NCI-H2227 treated with DMSO at 0.1 percent for 48 hours (cell line): ENCODE results near the gene MTOR.

Source experiments
- DNase-seq: peaks from one replicate; lab custom pipeline; 2025; lab: John Stamatoyannopoulos, UW

Gene MTOR

DNA sequence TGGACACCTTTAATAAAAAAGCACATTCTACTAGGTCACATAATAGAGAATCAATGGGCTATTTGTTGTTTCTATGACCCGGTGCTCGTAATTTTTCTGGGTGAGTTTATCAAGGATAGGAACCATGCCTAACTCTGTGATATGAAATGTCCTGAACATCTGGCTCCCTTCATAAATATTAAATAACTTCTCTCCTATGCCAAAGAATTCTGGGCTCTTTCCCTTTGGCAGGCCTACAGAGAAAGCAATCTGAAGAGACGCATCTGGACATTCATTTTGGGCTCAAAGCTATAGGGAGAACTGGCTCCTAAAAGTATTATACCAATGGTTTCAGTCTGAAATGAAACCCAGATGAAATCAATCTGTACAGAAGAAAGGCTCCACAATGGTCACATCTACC lies 112.0 kb downstream of the MTOR start:
- no peak for DNase-seq

DNA sequence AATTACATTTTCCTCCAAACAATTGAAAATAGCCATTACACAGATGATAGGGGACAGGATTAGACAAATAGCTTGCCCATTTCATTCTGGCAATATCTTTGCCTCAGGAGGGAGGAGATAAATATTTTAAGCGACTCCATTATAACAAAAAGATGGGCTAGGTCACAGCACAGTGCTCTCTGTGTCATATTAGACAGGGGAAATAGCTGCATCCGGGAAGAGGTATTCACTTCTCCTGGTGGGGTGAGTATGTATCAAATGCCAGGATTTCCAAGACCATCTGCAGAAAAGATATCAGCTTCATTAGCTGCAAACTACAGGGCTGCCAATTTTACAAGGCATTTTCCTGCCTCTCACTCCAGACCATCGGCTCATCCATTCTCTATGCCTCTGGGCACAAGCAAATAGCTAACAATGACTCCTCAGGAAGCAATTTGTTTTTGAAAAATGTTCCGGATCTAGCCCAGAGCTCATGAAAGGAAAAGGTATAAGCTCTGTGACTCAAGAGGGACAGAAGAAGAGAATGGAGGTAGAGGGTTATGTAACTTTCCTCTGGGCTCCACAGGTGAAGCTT lies 115.1 kb downstream of the MTOR start:
- peak; percentile 7 for DNase-seq

DNA sequence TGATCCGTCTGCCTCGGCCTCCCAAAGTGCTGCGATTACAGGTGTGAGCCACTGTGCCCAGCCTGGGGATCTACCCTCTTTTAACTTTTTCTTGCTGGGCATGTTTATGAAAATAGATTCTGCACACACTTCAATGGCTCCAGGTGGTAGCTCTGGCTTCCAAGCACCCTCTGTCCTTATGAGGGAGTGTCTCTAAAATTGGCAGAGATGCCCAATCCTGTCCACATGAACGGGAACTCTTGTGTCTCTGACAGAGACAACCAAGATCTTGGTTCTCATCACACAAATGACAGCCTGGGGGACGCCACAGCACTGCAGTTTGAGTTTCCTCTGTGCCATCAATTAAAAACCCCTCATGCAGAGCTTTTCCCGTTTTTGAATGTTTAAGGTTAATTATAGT lies 116.6 kb downstream of the MTOR start:
- DNase-seq = no peak

DNA sequence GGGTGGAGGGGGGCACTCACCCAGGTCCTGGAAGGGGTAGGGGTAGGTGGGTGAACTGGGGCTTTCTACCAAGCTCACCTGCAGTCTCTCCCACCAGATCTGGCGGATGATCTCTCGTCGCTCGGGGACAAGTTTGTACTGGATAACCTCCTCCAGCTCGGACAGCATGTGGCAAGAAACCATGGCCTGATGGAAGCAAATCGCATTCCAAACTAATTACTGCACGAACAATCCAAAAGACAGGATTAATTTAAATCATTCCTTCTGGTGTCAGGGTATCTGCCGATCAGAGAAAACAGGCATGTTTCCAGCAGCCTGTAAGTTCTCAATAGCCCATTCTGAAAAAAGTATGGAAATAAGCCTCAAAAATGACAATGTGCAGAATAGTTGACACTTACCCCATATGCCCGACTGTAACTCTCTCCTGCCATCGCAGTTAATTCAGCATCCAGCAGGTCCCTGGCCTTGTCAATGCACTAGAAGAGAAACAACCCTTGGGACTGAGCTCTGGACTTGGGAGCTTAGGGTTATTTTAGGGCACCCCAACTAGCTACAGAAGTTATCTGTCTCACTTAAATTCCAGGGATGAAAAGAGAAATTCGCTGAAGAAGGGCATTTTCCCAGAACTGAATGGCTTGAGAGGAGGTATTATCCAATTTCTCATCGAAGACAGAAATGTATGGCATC lies 117.6 kb downstream of the MTOR start:
- no peak for DNase-seq

DNA sequence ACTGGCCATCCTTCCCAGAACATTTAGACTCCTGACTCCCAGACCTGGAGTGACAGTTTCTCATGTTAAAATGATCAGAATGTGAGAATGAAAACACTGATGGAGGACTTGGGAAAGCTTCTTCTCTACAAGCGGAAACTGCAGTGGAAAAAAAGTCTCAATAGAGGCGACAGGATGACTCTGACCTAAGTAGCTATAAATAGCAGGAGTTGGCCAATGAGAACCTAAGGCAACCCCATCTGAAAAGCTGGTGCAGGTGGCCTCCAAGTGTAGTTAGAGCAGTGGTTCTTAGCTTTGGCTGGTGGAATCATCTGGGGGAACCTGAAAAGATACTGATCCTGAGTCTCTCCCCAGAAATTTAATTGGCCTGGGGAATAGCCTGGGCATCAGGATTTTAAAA lies 118.4 kb downstream of the MTOR start:
- no peak for DNase-seq

DNA sequence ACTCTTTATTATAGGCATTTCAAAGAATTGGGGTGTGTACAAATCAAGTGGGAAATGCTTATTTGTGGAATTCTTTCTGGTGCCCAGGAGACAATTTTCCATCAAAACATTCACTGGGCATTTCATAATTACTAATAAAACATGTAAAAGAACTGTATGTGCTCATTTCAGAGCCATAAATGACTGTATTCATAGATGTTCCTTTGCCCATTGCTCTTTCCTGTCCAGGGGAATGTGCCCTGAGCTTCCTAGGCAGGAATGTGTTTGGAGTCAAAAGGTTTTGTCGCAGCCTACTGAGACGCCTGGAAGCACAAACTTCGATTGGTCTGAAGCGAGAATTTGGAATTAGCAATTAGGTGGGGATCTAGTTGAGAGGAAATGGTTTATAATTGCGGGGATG lies 119.0 kb downstream of the MTOR start:
- DNase-seq = no peak

DNA sequence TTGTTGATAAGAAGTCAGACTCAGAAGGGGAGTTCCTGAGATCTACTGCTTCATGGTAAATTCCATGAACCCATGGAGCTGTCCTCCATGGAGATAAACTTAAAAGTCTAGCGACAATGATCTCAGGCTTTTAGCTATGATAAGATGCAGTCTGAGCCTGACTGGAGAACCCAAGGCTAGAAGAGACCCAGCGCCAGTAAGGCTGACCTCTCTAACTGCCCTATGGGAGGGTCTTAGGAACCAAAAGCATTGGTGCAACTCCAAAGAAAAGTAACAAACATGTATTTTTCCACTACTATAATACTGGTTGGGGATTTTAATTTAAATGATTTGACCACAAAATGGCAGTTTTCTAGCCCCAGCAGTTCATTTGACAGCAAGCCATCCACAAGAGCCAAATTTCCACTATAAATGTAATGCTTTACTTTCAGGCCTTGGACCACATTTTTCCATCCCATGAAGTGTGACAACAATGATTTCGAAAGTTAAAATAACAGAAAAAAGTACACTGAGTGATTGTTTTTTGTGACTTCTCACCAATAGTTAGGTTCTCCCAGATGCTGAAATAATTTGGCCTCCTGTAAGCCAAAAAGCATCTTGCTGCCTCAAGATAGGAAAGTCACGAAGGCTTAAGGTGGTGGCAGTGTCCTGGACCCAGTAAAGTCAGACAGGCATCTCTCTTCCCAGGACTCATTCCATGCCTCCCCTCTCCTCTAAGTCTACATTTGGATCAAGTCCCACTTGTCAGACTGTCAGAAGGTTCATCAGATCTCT lies 119.5 kb downstream of the MTOR start:
- no peak for DNase-seq

DNA sequence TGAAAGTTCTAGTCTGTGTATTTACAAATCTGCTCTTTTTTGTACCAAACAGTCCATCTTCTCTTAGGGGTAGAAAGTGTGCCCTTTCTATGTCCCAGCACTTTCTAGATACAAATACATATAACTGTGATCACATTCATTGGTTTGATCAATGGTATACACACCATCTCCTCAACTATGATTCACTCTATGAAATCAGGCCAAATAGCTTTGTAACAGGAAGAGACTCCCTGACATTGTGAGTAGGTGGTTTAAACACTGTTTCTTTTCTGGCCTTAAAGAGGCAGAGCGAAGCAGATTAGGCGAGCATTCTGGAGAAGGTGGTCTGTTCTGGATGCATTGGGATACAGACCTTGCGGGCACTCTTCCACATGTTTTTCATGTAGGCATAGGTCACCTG lies 123.4 kb downstream of the MTOR start:
- no peak for DNase-seq

DNA sequence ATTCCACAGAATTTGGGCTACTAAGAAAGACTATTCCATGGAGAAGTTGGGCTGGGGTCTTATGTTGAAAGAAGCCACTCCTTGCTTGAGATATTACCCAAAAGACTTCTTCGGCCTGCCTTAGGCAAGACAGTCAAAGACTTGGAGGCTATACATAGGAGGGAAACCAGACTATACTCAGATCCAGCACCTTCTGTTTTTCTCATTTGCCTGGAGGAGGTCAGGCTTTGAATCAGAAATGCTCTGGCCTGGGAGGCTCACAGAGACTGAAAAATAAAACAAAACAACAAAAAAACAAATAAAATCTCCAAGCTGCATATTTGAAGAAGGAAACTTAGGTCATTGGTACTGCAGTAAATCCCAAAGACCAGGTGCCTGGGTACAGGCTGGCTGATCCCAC lies 124.3 kb downstream of the MTOR start:
- DNase-seq = no peak

DNA sequence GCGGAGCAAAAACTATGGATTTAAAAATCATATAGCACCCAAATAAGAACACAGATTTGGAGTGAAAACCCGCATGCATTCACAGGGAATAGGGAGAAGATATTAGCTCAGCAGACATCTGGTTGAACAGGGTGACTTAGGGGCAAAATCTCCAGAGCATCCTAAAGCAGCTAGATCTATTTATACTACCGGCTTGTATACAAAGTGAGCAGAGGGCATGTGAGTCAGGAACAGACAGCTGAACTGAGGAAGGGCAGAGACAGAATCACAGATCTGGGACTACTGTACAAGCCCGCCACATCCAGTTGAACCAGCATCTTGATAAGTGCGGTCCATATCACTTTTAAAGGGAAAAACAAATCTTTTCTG lies 127.5 kb downstream of the MTOR start:
- DNase-seq = no peak

DNA sequence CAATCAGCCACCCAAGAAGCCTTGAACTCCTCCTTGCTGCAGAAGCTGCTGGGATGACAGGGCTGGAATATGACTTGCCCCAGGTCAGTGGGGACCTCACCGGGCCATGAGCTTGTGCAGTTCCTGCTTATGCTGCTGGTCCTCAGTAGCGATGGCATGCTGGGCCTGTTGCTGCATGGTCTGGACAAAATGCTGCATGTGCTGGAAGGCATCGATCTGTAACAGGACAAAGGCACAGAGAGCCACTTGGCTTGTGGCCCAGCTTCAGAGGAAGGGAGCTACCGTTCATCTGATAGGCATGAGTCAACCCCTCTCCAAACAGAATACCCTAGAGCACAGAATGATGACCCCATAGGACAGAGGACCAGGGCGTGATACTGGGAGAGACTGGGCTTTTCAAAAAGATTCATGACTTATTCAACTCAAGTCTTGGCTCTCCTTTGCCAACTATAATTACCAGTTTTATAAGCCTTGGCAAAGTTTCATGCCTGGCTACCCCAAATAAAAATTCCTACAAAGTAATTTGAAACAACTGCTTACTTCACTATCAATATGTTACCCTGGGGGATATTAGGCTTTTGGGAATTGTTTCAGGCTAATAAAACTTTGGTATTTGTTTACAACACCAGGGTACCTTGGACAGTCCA lies 128.0 kb downstream of the MTOR start:
- no peak for DNase-seq

DNA sequence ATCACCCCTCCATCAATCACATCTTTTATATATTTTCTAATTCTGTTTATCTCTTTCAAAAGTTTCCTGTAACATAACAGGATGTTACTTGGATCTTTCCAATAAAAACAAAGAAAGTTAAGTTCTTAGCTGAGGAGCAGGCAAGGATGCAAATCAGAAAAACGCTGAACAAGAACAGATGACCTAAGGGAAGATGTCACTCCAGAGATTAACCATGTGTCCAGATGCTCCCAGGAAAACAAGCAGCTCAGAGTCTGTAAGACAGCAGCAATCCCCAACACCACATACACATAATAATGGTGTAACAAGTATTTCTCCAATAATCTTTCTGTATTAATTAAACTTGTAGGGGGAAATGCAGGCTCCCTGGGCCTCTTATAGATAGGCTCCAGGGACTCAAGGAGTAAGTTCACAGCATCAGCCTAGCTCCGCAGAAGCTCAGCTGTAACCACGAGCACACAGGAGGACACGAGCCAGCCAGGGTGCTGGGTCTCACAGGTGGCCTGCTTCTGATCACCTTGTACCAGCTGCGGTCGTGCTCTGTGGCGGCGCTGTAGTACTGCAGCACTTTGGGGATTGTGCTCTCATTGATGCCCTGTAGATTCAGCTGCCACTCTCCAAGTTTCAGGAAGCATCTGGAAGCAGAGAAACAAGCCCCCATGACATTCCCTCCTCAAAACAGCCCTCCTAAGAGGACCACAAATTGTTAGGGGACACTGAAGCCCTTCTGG lies 129.6 kb downstream of the MTOR start:
- DNase-seq = no peak

DNA sequence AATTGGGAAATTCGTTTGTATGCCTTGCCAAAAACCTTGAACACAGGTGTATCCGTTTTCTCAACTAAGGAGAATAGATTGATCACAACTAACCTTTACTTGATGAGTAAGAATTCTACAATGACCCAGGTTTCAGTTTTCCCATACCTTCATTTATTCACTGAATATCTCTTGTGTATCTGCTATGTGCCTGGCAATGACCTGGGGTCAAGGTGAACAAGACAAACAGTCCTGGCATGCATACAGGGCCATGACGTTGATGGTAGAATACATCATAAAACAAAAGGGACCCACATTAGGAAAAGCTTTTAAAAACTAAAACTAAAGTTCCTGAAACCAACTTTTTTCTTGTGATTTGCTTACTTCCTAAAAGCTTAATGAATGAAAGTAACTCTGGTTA lies 130.5 kb downstream of the MTOR start:
- no peak for DNase-seq

DNA sequence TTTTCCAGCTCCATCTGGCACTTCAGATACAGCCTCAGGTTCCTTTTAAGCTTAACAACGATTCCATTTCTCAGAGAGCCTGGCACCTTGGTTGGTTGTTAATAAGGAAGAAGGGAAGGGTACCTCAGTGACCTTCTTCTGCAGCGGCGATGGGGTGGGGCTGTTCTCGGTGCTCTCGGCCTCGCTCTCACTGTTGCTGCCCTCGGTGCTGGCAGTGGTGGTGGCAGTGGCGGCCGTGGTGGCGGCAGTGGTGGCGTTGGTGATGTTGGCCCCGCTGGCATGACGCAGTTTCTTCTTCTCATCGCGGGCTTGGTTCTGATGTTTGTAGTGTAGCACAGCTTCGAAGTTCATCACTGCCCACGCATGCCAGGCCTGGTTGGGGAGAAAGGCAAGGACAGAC lies 131.9 kb downstream of the MTOR start:
- no peak for DNase-seq

DNA sequence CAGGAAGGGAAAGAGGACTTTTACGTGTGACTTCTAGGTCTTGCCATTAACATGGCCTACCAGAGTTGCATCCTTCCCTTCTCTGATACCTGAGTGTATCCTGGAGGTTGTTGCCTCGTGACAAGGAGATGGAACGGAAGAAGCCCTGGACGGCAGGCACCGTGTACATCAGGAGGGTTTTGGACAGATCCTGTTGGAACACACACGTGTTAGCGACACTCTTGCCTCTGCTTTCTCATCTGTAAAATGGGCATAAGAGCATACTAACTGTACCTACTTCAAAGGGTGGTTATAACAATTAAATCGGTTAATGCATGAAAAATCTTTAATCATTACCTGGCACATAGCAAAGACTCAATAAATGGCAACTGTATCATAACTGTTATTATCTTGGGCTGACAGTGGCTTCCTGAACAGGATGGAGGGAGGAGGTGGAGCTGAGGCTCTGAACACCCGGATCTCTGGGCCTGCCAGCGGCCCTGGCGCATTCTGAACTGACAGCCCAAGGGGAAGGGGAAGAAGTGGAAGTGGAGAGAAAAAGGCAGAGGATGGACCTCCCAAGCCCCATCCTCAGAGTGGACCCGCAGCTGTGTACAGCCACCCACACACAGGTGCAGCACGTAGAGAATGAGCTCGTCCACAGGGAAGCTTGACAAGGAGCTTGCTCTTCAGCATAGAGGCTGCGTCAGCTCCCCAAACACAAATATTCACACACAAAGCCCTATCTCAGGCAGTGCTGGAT lies 132.5 kb downstream of the MTOR start:
- no peak for DNase-seq

DNA sequence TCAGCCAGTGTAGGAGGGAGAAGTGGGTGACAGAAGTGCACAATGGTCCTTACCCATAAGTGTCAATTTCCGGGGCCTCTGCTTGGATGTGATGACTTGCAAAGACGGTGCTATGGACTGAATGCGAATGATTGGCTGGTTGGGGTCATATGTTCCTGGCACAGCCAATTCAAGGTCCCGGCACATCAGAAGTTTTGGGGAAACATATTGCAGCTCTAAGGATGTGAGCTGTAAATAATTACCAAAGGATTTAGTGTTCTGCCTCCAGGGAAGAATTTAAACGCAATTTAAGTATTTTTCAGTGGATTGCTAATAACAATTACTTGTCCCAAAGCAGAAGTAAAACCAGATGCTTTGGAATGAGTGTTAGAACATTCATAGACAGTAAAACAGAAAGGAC lies 135.8 kb downstream of the MTOR start:
- DNase-seq = no peak

DNA sequence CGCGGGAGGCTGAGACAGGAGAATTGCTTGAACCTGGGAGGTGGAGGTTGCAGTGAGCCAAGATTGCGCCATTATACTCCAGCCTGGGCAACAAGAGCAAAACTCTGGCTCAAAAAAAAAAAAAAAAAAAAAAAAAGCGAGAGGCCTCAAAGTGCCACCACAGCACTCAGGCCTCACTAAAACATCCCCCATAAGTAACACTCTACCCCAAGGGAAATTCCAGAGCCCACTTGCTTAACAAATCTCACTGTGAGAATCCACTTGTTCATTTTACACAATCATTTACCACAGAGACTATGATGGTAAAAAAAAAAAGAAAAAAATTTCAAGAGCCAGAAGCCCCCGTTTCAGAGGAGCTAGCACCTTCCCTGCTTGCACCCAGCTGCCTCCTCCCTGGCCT lies 136.4 kb downstream of the MTOR start:
- no peak for DNase-seq

DNA sequence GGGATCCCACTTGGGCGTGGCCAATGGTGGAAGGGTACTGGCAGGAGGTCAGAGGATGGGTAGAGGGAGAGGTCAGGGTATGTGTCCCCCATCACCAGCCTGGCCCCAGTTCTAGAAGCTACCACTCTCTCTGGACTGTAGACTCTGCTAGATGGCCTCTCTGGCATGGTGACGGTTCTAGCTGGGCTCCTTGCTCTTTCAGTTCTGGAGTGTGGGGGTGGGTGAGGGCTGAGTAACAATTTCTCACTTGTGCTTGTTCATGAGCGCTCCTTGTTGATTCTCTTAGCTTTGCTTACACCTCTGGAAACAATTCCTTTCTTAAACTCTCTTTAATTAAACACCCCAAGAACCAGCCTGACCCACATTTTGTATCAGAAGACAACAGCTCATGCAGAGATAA lies 137.4 kb downstream of the MTOR start:
- no peak for DNase-seq

DNA sequence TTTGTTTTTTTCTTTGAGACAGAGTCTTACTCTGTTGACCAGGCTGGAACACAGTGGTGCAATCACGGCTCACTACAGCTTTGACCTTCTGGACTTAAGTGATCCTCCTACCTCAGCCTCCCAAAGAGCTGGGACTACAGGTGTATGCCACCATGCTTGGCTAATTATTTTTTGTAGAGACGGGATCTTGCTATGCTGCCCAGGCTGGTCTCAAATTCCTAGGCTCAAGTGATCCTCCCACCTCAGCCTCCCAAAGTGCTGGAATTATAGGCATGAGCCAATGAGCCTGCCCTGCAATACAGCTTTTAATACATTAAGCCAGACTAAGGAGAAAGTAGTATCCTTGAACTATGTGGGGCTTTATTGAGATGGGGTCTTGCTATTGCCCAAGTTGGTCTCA lies 146.0 kb downstream of the MTOR start:
- no peak for DNase-seq

DNA sequence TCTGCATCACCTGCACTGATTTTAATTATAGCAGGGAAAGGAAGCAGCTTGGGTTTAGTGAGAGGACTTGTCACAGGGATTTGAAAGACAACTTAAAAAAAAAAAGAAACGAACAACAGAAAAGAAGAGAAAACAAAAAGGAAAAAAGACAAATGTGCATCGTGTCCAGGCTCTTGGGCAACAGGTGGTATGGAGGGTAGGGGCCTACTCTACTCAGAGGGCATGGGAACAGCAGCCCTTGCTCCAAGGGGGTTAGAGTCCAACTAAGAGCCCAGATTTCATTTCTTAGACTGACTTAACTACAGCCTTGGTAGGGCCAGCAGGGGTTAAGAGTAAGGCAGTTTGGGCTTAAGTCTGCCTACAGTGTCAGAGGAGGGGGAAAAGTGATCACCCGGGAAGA lies 147.4 kb downstream of the MTOR start:
- DNase-seq = no peak

DNA sequence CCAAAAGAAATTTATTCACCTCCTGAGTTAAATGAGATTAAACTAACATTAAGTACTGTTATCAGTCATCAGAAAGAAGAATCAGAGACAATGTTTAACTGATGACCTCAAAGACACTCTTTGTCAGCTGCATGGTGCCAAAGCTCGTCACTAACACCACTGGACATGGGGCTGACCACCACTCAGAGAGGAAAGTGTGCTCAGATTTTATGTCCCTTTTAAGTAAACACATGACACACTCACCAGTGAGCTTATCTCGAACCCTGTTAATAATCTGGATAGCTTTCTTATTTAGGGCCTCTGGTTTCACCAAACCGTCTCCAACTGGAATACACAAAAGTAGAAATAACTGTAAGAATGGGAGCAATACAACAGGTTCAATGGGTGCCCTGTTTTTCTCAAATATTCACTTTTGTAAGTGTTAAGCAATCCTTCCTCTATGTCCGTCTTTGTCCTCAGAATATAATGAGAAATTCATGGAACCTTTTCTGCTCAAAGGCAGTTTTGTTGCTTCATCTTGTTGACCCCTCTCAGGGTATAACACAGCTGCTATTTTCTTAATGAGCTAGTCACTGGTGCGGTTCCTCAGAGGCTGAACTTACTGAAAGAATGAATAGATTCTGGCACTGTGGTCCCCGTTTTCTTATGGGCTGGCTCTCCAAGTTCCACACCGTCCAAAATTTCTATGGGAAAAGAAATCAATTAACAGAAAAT lies 153.1 kb downstream of the MTOR start:
- no peak for DNase-seq
